Measurements from ENCODE around the gene BCAN. TPM values are rescaled to one million over a fixed set of nuclear protein-coding genes. Genes with fewer than 3 reads are reported as not detected.

Gene BCAN
- polyA plus RNA-seq, 1 donor (not counting 4 experiments of a cell fraction or from before 2014, with no cell fraction given): not detected

DNA sequence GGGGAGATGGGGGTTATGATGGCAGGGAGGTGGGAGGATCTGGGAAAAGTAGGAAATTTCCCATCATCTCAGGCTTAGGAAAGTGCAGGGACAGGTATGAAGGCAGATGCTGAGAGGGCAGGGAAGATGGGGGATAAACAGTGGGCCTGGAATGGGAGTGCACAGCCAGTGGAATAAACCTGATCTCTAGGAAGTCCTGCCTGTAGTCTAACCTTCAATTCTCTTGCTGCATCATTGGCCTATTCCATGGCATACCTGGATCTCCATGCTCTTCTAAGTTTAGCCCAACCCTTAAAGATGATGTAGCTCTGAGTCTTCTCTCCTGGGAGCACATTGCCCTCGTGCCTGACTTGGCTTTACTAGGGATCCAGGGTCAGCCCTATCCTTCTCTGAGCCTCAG lies 2.7 kb downstream of the BCAN start:
- H3K27me3 ChIP-seq (ENCODE audit: control insufficient read depth, extremely low read depth, insufficient read depth, low read length): peaks cover 97% of the 10 kb centered on the region
- H3K4me3 ChIP-seq (ENCODE audit: control insufficient read depth in 2 of 3, extremely low read depth in 1 of 3, insufficient read depth in 2 of 3, low read depth in 1 of 3, low read length in 3 of 3): no peak overlapping the region
- H3K79me2 ChIP-seq (ENCODE audit: control insufficient read depth, insufficient read depth, low read length): no peaks in the 10 kb centered on the region
- no peak for DNase-seq (ENCODE audit: low read depth, low spot score)
- H3K9me3 ChIP-seq (ENCODE audit: control insufficient read depth, low read depth, low read length): no peaks in the 10 kb centered on the region
- no peaks in the 10 kb centered on the region for H3K4me1 ChIP-seq (ENCODE audit: control insufficient read depth, extremely low read depth, insufficient read depth, low read length)
- dilution Hi-C loops (cut with MboI; ENCODE audit: extremely low pct_ligation_motif_present, low sequenced_read_pairs): no loop called here
- no peak overlapping the region for H3K4me2 ChIP-seq (ENCODE audit: control insufficient read depth, extremely low read depth, insufficient read depth, low read depth, low read length)
- no peak overlapping the region for H3K27ac ChIP-seq (ENCODE audit: control insufficient read depth, insufficient read depth, low read length)
- no peak overlapping the region for H3K9ac ChIP-seq (ENCODE audit: control insufficient read depth, extremely low read depth, insufficient read depth, low read length)
- no peak overlapping the region for H2AFZ ChIP-seq (ENCODE audit: control insufficient read depth, low read length)
- TF ChIP-seq, protein P1, sequence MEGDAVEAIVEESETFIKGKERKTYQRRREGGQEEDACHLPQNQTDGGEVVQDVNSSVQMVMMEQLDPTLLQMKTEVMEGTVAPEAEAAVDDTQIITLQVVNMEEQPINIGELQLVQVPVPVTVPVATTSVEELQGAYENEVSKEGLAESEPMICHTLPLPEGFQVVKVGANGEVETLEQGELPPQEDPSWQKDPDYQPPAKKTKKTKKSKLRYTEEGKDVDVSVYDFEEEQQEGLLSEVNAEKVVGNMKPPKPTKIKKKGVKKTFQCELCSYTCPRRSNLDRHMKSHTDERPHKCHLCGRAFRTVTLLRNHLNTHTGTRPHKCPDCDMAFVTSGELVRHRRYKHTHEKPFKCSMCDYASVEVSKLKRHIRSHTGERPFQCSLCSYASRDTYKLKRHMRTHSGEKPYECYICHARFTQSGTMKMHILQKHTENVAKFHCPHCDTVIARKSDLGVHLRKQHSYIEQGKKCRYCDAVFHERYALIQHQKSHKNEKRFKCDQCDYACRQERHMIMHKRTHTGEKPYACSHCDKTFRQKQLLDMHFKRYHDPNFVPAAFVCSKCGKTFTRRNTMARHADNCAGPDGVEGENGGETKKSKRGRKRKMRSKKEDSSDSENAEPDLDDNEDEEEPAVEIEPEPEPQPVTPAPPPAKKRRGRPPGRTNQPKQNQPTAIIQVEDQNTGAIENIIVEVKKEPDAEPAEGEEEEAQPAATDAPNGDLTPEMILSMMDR (optimal IDR thresholded peaks at IDR 0.05 in 1 of 3, IDR thresholded peaks at IDR 0.05 in 1 of 3, conservative IDR thresholded peaks at IDR 0.05 in 1 of 3; ENCODE audit: extremely low read depth in 1 of 3, insufficient read depth in 2 of 3, low read length in 3 of 3): no peak
- peak; percentile 43 for TF ChIP-seq EZH2 (IDR thresholded peaks at IDR 0.05; ENCODE audit: low read length)
- peaks cover 2% of the 10 kb centered on the region for H3K9me1 ChIP-seq (ENCODE audit: control insufficient read depth, extremely low read depth, insufficient read depth, low read length)
- no peaks in the 10 kb centered on the region for H4K20me1 ChIP-seq (ENCODE audit: control insufficient read depth, extremely low read depth, insufficient read depth, low read length)
- FAIRE-seq: no peak
- H3K36me3 ChIP-seq (ENCODE audit: control insufficient read depth in 2 of 2, extremely low read depth in 1 of 2, insufficient read depth in 2 of 2, low read length in 2 of 2): no peaks in the 10 kb centered on the region

DNA sequence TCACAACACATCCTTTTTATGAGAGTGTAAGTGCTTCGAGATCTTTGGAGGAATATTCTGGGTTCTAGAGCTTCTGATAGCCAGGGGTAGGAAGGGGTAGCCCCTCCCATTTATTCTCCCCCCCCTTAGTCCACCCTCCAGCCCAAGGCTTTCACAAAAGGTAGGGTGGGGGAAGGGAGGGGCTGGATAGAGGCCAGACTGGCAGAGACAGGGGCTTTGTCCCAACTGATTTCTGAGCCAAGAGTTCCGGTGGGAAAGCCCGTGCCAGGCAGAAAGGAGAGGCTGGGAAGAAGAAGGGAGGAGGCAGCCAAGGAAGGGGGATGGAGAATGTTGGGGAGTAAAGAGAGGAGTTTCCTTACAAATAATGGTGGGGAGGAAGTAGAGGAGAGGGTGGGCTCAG lies 3.1 kb downstream of the BCAN start:
- DNase-seq (ENCODE audit: low read depth, low spot score): no peak
- Histone ChIP-seq H4K20me1 (ENCODE audit: control insufficient read depth, extremely low read depth, insufficient read depth, low read length) (no peaks in the 10 kb centered on the region), H3K4me3 (ENCODE audit: control insufficient read depth in 2 of 3, extremely low read depth in 1 of 3, insufficient read depth in 2 of 3, low read depth in 1 of 3, low read length in 3 of 3) (no peak overlapping the region), H3K9ac (ENCODE audit: control insufficient read depth, extremely low read depth, insufficient read depth, low read length) (no peak overlapping the region), H3K9me1 (ENCODE audit: control insufficient read depth, extremely low read depth, insufficient read depth, low read length) (peaks cover 2% of the 10 kb centered on the region), H2AFZ (ENCODE audit: control insufficient read depth, low read length) (no peak overlapping the region), H3K27me3 (ENCODE audit: control insufficient read depth, extremely low read depth, insufficient read depth, low read length) (peaks cover 97% of the 10 kb centered on the region), H3K36me3 (ENCODE audit: control insufficient read depth in 2 of 2, extremely low read depth in 1 of 2, insufficient read depth in 2 of 2, low read length in 2 of 2) (no peaks in the 10 kb centered on the region), H3K4me2 (ENCODE audit: control insufficient read depth, extremely low read depth, insufficient read depth, low read depth, low read length) (no peak overlapping the region), H3K4me1 (ENCODE audit: control insufficient read depth, extremely low read depth, insufficient read depth, low read length) (no peaks in the 10 kb centered on the region), H3K27ac (ENCODE audit: control insufficient read depth, insufficient read depth, low read length) (no peak overlapping the region), H3K79me2 (ENCODE audit: control insufficient read depth, insufficient read depth, low read length) (no peaks in the 10 kb centered on the region), H3K9me3 (ENCODE audit: control insufficient read depth, low read depth, low read length) (no peaks in the 10 kb centered on the region)
- TF ChIP-seq, protein P1 (optimal IDR thresholded peaks at IDR 0.05 in 1 of 3, IDR thresholded peaks at IDR 0.05 in 1 of 3, conservative IDR thresholded peaks at IDR 0.05 in 1 of 3; ENCODE audit: extremely low read depth in 1 of 3, insufficient read depth in 2 of 3, low read length in 3 of 3): no peak
- no peak for TF ChIP-seq EZH2 (IDR thresholded peaks at IDR 0.05; ENCODE audit: low read length)
- FAIRE-seq: no peak
- dilution Hi-C loops (cut with MboI; ENCODE audit: extremely low pct_ligation_motif_present, low sequenced_read_pairs): no loop called here

Measured in keratinocyte (primary cell).